Kidney capillary endothelial cell (primary cell): Measurements from ENCODE around the gene ATN1.
"Not testable (repeated sequence)": the region's sequence is repeated elsewhere in the genome, so short reads cannot be mapped to it uniquely, and the experiment has no call there.

Experiments
- DNase-seq: peaks from one replicate; pipeline ENCODE4 v3.0.0-alpha.2; 2018; ENCODE audit warnings: low spot score

The ATN1 gene

DNA sequence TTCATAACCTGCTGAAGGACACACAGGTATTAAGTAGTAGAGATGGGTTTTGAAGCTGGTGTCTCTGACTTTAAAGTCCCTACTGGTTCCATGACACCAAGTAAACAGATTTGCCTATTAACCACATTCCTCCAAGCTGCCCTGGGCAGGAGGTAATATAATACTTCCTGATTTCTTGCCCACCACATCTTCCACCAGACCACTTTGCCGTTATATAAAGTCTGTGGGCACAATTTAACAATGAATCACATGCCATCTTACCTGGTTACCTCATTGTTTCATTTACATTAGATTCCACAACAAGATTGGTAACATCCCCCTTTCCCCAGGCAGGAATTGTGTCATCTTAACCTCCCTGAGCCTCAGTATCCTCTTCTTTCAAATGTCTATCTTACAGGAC lies 24.0 kb upstream of the ATN1 start:
- no peak for DNase-seq

DNA sequence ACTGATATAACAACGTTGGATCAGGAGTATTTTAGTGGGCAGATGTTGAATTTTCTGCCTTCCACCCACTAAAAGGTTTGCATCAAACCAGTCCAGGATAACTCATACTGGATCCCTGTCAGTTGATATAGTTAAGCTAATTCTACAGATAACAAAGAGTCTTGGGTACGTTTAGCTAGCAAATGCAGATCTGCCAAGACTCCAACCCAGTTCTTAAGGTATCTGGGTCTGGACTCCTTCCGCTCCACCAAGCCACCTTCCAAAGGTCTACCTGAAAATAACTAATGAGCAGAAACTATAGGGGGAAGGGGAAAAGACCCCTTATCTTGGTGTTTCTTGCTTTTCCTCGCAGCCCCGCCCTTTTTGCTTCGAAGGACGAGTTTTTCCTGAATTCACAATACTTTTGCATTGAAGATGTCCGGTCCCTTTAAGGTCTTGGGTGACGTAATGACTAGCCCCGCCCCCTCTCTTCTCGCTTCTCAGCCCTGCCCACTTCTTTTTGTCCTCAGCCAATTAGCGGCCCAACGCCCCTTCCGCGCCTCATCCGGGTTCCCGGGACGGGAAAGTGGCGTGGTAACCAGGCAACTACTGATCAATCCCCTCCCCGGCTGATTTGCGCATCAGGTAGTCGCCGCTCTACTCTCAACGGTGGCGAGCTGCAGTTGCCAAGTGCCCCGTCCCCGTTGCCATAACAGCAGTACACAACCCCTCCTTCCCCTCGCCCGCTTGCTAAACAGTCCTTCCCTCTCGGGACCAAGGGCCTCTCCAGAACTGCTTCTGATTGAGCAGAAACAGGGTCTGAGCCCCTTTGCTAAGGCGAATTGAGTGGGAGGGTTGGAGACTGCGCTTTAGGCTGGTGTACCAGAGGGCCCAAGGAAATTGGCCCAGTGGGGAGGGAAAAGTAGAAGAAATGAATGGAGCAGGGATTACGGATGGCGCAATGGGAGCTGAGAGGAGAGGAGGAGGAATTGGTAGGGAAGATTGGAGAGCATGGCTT lies 23.2 kb upstream of the ATN1 start, which contains the start of gene LRRC23:
LRRC23 (plus strand) TSS at position 543 of the 997 bp plus-strand sequence. CDS start 812 bp downstream, outside the sequence.
- peak; percentile 92 for DNase-seq

GRCh38 chr12:6905414-6906040 lies 22.2 kb upstream of the ATN1 start:
- DNase-seq, result no peak

DNA sequence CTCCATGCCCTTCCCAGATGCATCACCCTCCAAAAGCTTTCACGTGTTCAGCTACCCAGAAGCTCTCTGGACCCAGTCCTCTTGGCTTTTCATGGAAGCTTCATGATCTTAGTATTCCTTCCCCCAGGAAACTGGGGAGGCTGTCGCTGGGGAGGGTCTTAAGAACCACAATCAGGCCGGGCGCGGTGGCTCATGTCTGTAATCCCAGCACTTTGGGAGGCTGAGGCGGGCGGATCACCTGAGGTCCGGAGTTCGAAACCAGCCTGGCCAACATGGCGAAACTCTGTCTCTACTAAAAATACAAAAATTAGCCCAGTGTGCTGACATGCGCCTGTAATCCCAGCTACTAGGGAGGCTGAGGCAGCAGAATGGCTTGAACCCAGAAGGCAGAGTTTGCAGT lies 19.6 kb upstream of the ATN1 start:
- DNase-seq, result not testable (repeated sequence)

- no peak for DNase-seq
Measured at GRCh38 chr12:6909421-6910145, 18.2 kb upstream of the ATN1 start.

GRCh38 chr12:6912164-6912935 lies 15.4 kb upstream of the ATN1 start:
- DNase-seq, result no peak

DNA sequence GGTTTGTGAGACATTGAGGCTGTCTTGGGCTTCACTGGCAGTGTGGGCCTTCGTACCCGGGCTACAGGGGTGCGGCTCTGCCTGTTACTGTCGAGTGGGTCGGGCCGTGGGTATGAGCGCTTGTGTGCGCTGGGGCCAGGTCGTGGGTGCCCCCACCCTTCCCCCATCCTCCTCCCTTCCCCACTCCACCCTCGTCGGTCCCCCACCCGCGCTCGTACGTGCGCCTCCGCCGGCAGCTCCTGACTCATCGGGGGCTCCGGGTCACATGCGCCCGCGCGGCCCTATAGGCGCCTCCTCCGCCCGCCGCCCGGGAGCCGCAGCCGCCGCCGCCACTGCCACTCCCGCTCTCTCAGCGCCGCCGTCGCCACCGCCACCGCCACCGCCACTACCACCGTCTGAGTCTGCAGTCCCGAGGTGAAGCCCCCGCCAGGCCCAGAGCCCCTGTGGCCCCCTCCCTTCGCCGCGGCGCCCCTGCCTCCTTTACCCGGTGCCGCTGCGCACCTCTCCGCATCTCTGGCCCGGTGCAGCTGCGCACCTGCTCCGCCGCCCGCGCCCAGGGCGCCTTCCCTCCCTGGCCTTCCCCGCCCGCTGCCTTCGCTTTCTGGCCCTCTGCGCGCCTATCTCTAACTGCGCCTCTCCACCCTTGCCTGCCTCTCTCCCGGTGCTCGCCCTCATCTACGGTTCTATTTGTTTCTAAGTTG lies 13.4 kb upstream of the ATN1 start, which contains the start of gene ENO2:
ENO2 (plus strand) TSS at position 335 of the 701 bp plus-strand sequence. CDS start 1,253 bp downstream, outside the sequence.
- DNase-seq, result no peak

- no peak for DNase-seq
Measured at GRCh38 chr12:6914947-6915788, 12.6 kb upstream of the ATN1 start.

GRCh38 chr12:6915789-6916285 lies 11.9 kb upstream of the ATN1 start:
- DNase-seq, result no peak

- DNase-seq, result no peak
Measured at GRCh38 chr12:6916426-6917200, 11.1 kb upstream of the ATN1 start.

GRCh38 chr12:6917491-6918231 lies 10.1 kb upstream of the ATN1 start:
- no peak for DNase-seq

DNA sequence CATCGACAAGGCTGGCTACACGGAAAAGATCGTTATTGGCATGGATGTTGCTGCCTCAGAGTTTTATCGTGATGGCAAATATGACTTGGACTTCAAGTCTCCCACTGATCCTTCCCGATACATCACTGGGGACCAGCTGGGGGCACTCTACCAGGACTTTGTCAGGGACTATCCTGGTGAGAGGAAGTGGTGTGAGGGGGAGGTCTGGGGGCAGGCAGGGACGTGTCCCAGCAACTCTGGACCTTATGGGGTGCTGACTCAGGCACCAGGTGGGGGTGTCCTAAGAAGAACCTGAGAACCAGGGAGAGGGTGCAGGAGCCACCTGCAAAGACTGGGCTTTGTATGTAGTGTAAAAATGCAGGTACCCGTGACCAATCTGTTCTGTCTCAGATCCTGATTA lies 8.2 kb upstream of the ATN1 start:
- DNase-seq, result no peak

GRCh38 chr12:6921539-6921938 lies 6.2 kb upstream of the ATN1 start:
- DNase-seq, result no peak

DNA sequence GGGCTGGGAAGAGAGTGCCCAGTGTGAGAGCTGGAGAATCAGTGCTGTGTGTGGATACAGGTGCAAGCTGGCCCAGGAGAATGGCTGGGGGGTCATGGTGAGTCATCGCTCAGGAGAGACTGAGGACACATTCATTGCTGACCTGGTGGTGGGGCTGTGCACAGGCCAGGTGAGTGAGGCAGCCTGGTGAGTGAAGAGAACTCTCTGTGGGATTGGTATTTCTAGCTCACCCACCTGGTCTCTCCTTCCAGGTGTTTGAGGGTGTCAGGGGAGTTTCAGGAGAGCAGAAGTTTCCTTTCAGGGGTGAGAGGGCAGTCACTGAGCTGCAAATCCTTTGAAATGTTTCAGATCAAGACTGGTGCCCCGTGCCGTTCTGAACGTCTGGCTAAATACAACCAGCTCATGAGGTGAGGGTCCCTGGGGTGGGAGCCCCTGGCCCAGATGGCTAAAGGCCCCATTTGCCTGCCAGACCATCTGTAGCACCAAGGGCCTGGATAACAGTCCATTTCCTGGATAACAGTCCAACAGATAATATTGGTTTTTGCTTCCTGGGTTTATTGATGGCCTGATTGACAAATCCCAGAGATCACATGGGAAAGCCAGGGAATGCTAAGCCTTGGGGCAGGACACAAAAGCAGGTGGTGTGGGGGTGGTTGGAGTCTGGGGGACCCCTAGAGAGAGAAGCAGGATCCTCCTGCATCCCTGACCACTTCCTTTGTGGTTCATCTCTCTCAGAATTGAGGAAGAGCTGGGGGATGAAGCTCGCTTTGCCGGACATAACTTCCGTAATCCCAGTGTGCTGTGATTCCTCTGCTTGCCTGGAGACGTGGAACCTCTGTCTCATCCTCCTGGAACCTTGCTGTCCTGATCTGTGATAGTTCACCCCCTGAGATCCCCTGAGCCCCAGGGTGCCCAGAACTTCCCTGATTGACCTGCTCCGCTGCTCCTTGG lies 5.5 kb upstream of the ATN1 start:
- no peak for DNase-seq

DNA sequence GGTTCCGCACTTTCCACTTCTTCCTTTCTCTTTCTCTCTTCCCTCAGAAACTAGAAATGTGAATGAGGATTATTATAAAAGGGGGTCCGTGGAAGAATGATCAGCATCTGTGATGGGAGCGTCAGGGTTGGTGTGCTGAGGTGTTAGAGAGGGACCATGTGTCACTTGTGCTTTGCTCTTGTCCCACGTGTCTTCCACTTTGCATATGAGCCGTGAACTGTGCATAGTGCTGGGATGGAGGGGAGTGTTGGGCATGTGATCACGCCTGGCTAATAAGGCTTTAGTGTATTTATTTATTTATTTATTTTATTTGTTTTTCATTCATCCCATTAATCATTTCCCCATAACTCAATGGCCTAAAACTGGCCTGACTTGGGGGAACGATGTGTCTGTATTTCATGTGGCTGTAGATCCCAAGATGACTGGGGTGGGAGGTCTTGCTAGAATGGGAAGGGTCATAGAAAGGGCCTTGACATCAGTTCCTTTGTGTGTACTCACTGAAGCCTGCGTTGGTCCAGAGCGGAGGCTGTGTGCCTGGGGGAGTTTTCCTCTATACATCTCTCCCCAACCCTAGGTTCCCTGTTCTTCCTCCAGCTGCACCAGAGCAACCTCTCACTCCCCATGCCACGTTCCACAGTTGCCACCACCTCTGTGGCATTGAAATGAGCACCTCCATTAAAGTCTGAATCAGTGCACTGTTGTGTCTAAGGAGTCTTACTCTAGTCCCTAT lies 4.6 kb upstream of the ATN1 start:
- DNase-seq, result no peak

DNA sequence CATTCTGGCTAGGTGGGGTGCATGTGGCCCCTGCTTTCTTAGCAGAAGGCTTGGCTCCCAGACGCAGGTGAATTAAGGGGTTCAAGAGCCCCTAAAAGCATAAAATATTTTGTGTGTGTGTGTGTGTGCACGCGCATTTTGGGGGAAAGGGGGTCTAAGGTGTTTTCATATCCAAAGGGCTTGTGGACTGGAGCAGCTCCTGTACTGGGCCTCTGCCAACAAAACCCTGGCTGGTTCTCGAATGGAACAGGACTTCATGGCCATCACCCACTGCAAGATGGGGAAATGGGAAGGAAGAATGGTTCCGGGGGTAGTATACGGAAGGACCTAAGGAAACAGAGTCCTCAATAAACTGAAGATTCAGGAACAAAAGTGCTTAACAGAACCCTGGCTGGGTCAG lies 3.9 kb upstream of the ATN1 start:
- no peak for DNase-seq

GRCh38 chr12:6925239-6925539 lies 2.6 kb upstream of the ATN1 start:
- DNase-seq, result no peak
